M059J (cell line): ENCODE results near the gene FLYWCH1. TPM values are rescaled to one million over a fixed set of nuclear protein-coding genes. Genes with fewer than 3 reads are reported as not detected.

ENCODE experiments used
- DNase-seq: peaks from one replicate; pipeline ENCODE4 v3.0.0-alpha.2; 2012; ENCODE audit warnings: low read depth
- total RNA-seq: library from RNA; depleted of rRNA; stranded (reverse); fragments of >200 nt; shearing (Covaris generic); gene quantifications from 2 replicates; pipeline ENCODE4 v1.2.3, GENCODE V29; 2014; rRNA removed

FLYWCH1 gene
- total RNA-seq, result 27.0 and 34.0 TPM in 2 replicates

DNA sequence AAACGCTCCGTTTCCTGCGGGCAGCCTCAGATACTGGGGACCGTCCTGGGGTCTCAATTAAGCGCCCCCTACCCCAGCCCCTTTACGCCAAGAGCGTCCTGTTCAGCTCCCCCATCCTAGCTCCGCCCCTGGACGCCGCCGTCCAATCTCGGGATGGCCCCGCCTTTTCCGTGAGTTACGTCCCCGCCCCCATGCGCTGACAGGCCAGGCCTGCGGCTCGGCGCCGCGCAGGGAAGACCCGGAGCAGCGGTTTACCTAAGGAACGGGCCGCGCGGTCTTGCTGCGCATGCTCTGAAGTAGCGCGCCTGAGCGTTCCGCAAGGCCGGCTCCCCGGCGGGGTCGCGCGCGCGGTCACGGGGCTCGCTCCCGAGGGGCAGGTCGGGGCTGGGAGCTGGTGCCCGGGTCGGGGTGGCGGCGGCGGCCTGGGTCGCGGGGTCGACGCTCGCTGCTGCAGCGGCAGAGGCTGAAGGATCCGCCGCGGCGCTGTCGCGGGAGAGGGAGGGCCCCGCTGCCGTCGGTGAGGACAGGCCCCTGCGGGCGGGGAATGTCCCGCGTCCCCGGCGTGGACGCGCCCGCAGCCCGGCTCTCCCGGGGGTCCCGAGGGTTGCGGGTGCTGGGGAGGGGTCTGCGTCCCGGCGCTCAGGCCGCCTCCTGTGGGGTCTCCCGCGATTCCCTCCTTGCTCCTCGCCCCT lies at the start of gene FLYWCH1:
FLYWCH1 (plus strand) TSS at position 294 of the 692 bp plus-strand sequence. CDS start 17,755 bp downstream, outside the sequence.
- DNase-seq, result peak; percentile 95

DNA sequence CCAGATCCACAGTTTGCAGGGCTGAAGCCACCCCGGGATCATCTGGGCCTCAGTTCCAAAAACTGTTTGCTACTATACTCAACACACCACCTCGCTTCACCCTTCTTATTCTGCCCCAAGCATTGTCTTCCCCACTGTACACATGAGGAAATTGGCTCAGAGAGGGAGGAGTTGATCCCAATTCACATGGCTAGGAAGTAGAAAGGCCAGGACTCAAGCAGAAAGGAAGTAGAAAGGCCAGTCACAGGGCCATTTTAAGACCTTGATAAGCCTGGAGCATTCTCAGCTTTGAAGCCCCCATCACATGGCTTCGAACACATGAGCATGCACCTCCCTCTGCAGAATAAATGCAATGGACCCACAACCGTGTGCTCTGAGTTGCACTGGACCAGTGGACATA lies 46.1 kb upstream of the FLYWCH1 start:
- DNase-seq, result no peak

- DNase-seq, result no peak
These were observed 45.3 kb upstream of the FLYWCH1 start for GRCh38 chr16:2866431-2866830.

DNA sequence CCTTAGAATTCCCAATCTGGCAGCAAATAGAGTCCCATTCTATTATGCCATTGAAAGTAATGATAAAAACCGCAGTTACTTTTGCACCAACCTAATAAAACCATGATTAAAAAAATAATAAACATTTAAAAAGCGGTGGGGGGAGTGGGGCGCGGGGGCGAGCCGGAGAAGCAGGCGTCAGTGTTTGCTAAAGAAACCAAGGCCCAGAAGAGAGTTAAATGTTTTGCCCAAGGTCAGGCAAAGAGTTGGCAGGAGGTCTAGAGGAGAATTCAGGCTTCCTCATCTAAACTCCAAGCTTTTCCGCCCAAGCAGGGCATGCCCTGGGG lies 44.1 kb upstream of the FLYWCH1 start:
- DNase-seq, result no peak

DNA sequence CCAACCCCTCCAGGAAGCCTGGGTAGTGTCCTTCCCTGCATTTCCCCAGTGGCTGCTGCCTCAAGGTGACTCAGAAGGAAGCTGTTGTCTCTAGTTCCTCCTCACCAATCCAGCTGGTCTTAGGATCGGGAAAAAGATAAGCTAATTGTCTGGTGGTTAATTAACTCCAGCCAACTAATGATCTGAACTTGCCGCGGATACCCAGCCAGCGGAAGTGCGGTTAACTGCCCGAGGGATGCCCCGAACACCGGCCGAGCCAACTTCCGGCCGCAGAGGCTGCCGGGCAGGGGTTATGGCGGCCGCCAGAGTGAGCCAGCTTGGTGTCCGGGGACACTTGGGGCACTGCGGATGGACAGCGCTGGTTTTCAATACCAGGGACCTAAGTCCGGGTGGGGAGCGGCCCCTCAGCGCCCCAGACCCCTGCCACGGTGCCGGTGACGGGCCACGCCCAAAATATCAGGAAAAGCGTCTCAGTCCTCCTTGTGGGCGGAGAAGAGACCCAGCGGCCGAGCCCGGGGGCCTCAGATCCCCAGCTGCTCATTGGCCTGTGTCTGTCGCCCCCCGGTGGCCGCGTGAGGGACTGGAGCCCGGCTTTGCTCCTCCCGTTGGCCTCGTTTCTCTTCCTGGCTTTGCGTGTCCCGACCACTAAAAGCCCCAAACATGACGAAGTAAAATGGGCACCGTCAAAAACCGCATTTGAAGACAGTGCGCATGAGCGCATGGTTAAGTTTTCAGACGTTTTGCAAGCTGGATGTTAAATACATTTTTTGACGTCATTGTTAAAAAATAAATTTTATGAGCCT lies 43.5 kb upstream of the FLYWCH1 start:
- peak; percentile 94 for DNase-seq

GRCh38 chr16:2871926-2872325 lies 39.8 kb upstream of the FLYWCH1 start:
- DNase-seq, result no peak

GRCh38 chr16:2874032-2874911 lies 37.5 kb upstream of the FLYWCH1 start:
- no peak for DNase-seq

DNA sequence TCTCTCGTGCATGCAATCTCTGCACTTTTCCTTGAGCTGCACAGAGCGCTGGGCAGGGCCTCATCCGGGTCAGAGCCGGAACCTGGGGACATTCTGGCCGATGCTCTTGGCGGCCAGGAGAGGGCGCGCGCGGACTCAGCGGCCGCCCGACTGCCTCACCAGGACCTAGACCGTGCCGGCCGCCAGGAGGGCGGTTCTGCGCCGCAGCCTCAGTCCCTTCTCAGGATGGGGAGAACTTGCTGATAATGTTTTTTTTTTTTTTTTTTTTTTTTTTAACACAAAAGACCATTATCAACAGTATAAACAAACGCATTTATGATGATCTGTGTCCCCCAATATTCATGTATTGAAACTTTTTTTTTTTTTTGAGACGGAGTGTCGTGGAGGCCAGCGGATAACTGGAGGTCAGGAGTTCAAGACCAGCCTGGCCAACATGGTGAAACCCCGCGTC lies 36.8 kb upstream of the FLYWCH1 start:
- peak; percentile 69 for DNase-seq

DNA sequence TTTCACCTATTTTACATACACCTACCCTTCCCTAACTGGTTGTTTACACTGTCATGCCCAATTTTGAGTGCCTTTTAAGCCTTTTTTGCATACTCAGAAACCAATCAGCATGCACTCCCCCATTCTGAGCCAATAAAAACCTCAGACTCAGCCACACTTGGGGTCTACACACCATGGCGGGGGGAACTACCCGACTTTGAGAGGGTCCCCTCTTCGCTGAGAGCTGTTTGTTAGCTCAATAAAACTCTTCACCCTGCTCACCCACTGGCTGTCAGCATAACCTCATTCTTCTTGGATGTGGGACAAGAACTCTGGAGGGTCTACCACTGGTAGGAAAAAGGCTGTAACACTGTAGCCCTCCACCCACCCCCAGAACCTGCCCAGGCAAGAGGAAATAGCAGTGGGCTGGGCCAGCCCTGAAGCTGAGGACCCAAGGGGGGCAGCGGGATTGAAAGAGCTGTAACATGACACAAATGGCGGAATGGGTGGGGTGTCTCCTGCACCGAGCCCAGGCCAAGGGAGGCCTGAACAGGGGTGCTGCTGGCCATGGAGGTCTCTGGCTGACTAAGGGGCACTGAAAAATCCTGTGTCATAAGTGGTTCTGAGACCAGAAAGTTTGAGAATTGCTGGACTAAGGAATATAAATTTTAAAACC lies 31.8 kb upstream of the FLYWCH1 start:
- no peak for DNase-seq

GRCh38 chr16:2881783-2882649 lies 29.7 kb upstream of the FLYWCH1 start:
- peak; percentile 53 for DNase-seq

DNA sequence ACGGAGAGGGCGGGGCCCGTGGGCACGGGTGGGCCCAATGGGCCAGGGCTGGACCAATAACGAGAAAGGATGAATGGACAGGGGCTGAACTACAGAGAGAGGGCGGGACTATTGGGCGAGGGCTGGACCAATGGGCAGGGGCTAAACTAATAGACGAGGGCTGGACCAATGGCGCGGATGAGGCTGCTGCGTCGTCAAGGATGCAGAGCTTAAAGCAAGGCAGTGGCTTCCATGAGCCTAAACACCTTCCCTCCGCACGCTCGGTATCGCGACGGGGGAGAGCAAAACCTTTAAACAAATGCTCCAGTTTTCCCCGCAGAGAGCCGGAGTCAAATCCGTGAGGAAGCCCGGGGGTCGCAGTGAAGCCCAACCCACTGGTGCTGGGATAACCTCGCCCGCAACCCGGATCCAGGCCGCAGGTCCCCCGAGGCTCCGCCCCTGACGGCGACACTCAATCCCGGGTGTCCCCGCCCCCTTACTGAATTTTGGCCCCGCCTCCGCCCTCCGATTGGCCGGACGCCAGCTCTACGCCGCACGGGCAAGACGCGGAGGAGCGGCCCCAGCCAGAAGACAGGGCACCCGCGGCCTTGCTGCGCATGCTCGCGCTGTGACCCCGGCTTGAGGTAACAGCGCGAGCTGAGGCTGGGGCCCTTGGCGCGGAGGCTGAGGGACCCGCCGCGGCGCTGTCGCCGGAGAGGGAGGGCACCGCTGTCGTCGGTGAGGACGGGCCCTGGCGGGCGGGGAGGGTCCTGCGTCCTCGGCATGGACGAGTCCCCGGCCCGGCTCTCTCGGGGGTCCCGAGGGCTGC lies 28.9 kb upstream of the FLYWCH1 start, which contains the start of gene FLYWCH2:
FLYWCH2 (plus strand) TSS at position 566 of the 808 bp plus-strand sequence. CDS start 13,235 bp downstream, outside the sequence.
- peak; percentile 98 for DNase-seq

DNA sequence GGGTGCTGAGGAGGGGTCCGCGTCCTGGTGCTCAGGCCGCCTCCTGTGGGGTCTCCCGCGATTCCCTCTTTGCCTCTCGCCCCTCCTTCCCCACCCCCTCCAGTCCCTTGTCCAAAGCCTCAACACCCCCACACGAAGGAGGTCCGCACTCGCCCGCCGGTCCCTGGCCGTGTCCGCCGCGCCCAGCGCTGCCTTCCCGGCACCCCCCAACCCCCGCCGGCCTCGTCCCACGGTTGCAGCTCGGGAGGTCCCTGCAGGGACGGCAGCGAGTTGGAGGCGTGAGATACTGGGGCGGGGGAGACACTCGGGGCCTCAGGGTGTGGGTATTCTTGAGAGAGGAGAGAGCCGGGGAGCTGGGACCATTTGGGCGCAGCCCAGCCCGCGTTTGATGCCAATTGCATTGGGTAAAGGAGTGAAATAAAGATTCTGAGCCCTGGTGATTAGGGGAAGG lies 28.2 kb upstream of the FLYWCH1 start:
- DNase-seq, result peak; percentile 13

GRCh38 chr16:2884041-2884451 lies 27.7 kb upstream of the FLYWCH1 start:
- no peak for DNase-seq

- DNase-seq, result no peak
These were observed 17.5 kb upstream of the FLYWCH1 start for GRCh38 chr16:2894231-2894630.

GRCh38 chr16:2895813-2896212 lies 15.9 kb upstream of the FLYWCH1 start:
- DNase-seq, result peak; percentile 79

GRCh38 chr16:2896480-2897010 lies 15.2 kb upstream of the FLYWCH1 start:
- DNase-seq, result no peak

DNA sequence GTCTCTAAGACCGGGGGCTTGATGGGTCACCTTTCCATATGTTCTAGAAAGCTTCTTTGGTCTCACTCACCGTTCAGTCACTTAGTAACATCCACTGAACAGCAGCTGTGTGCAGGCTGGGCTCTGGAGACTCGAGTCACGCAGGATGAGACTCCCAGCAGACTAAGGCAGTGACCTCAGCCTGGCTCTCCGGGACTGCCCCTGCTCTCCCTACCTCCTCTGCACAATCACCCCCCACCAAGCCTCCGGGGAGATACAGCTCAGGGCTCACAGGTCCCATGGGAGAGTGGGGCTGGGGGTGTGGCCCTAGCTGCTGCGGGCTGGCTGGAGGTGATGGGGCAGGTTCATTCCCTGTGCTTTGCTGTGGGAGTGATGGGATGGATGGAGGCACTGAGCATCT lies 14.6 kb upstream of the FLYWCH1 start:
- DNase-seq, result no peak

- DNase-seq, result no peak
These were observed 12.7 kb upstream of the FLYWCH1 start for GRCh38 chr16:2898831-2899563.
